H1 (cell line): ENCODE measurements around the gene MACC1. TPM values are rescaled to one million over a fixed set of nuclear protein-coding genes. Genes with fewer than 3 reads are reported as not detected.

Experiments used
- CTCF ChIA-PET: fragments of 300-600 bp; sonication (Branson Sonifier 250); formaldehyde crosslinking; loops from one replicate; lab custom pipeline; 2021; ENCODE audit not compliant: partially characterized antibody; lab: Charles Lee
- POLR2A ChIA-PET: fragments of 300-600 bp; sonication (Branson Sonifier 250); formaldehyde crosslinking; loops from one replicate; lab custom pipeline; 2021; ENCODE audit warnings: inconsistent platforms; ENCODE audit not compliant: partially characterized antibody; lab: Charles Lee
- DNase-seq, 2 experiments: peaks; one replicate each; pipeline versions ENCODE4 v3.0.0 to v3.0.0-alpha.2; 2010 to 2022; ENCODE audit warnings: low spot score in 2 of 2, low read depth in 1 of 2, mixed read lengths in 1 of 2
- FAIRE-seq: peaks from 2 replicates; lab custom pipeline; 2011; peaks lifted over from hg19 to GRCh38; lab: Jason Lieb, UNC
- H2AFZ ChIP-seq: 2 replicates; pipeline ENCODE4 v1.8.1; 2012; ENCODE audit warnings: low read length, inconsistent platforms
- H2AK5ac ChIP-seq: 2 replicates; pipeline ENCODE4 v1.6.1; 2013; ENCODE audit warnings: low read depth, low read length
- H2BK120ac ChIP-seq: replicated peaks from 2 replicates; pipeline ENCODE3; 2013; ENCODE audit warnings: low read depth, low read length, inconsistent platforms
- H2BK12ac ChIP-seq: 2 replicates; pipeline ENCODE4 v1.6.1; 2013; ENCODE audit warnings: low read depth, low read length
- H2BK15ac ChIP-seq: 2 replicates; pipeline ENCODE4 v1.6.1; 2013; ENCODE audit warnings: low read length
- H2BK20ac ChIP-seq: 2 replicates; pipeline ENCODE4 v1.6.1; 2013; ENCODE audit warnings: low read length
- H2BK5ac ChIP-seq: 2 replicates; pipeline ENCODE4 v1.6.1; 2013; ENCODE audit warnings: low read depth, low read length
- H3K14ac ChIP-seq: 2 replicates; pipeline ENCODE4 v1.6.1; 2013; ENCODE audit warnings: inconsistent platforms; ENCODE audit not compliant: insufficient read length
- H3K18ac ChIP-seq: 2 replicates; pipeline ENCODE4 v1.6.1; 2013; ENCODE audit warnings: low read length; ENCODE audit errors: extremely low read depth
- H3K23ac ChIP-seq: 2 replicates; pipeline ENCODE4 v1.6.1; 2013; ENCODE audit warnings: inconsistent platforms; ENCODE audit not compliant: insufficient read length
- H3K23me2 ChIP-seq: 2 replicates; pipeline ENCODE4 v1.6.1; 2013; ENCODE audit warnings: low read depth, low read length
- H3K27ac ChIP-seq: 2 replicates; pipeline ENCODE4 v1.6.1; 2011; ENCODE audit warnings: low read depth, low read length, inconsistent platforms
- H3K27me3 ChIP-seq, 4 experiments: replicated peaks in 1 of 4; 1 replicate in 1 of 4; 2 replicates in 3 of 4; pipeline versions ENCODE4 v1.6.1 to v1.8.1; 2011 to 2013; ENCODE audit warnings: low read length in 3 of 4, mild to moderate bottlenecking in 3 of 4, inconsistent platforms in 2 of 4, mixed read lengths in 2 of 4, moderate library complexity in 1 of 4; ENCODE audit not compliant: control insufficient read depth in 3 of 4, insufficient read depth in 3 of 4; ENCODE audit errors: extremely low read depth in 1 of 4
- H3K36me3 ChIP-seq, 4 experiments: 2 replicates each; pipeline versions ENCODE4 v1.6.1 to v1.8.1; 2011 to 2013; ENCODE audit warnings: mild to moderate bottlenecking in 4 of 4, low read length in 3 of 4, moderate library complexity in 2 of 4, control low read depth in 1 of 4, inconsistent platforms in 1 of 4; ENCODE audit not compliant: insufficient read depth in 4 of 4, control insufficient read depth in 2 of 4
- H3K4ac ChIP-seq: replicated peaks from 2 replicates; pipeline ENCODE3; 2013; ENCODE audit warnings: low read length, low read depth, mixed read lengths, inconsistent platforms; ENCODE audit not compliant: insufficient read length
- H3K4me1 ChIP-seq, 4 experiments: replicated peaks in 1 of 4; 1 replicate in 1 of 4; 2 replicates in 3 of 4; pipeline versions ENCODE4 v1.6.1 to v1.8.1; 2011 to 2013; ENCODE audit warnings: low read length in 3 of 4, inconsistent platforms in 2 of 4, mixed read lengths in 1 of 4; ENCODE audit not compliant: insufficient read depth in 4 of 4, control insufficient read depth in 3 of 4
- H3K4me2 ChIP-seq, 2 experiments: 2 replicates each; pipeline versions ENCODE4 v1.6.1 to v1.8.1; 2011 to 2013; ENCODE audit warnings: low read depth in 2 of 2, low read length in 2 of 2, control low read depth in 1 of 2, inconsistent platforms in 1 of 2, mild to moderate bottlenecking in 1 of 2; ENCODE audit not compliant: insufficient read depth in 1 of 2
- H3K4me3 ChIP-seq, 4 experiments: fragments of 200-600, 300-600 bp in 1 of 4; sonication (generic), shearing (Covaris generic), sonication (Bioruptor Twin) in 1 of 4; 2 replicates each; pipeline versions ENCODE4 v1.5.1 to v1.8.1; 2011 to 2016; ENCODE audit warnings: low read length in 4 of 4, low read depth in 3 of 4, control low read depth in 2 of 4, inconsistent platforms in 2 of 4, mild to moderate bottlenecking in 2 of 4, mixed read lengths in 1 of 4, moderate library complexity in 1 of 4; ENCODE audit not compliant: insufficient read depth in 2 of 4; ENCODE audit errors: extremely low read depth in 1 of 4
- H3K56ac ChIP-seq: replicated peaks from 2 replicates; pipeline ENCODE3; 2013; ENCODE audit warnings: low read depth, mild to moderate bottlenecking, mixed read lengths, low read length, inconsistent platforms; ENCODE audit not compliant: insufficient read length
- H3K79me1 ChIP-seq: 2 replicates; pipeline ENCODE4 v1.6.1; 2013; ENCODE audit warnings: low read depth, low read length, control low read depth
- H3K79me2 ChIP-seq, 2 experiments: 2 replicates each; pipeline versions ENCODE4 v1.6.1 to v1.8.1; 2012 to 2013; ENCODE audit warnings: low read length in 2 of 2, mild to moderate bottlenecking in 2 of 2, inconsistent platforms in 1 of 2; ENCODE audit not compliant: insufficient read depth in 2 of 2, control insufficient read depth in 1 of 2
- H3K9ac ChIP-seq, 4 experiments: replicated peaks in 1 of 4; 1 replicate in 1 of 4; 2 replicates in 3 of 4; pipeline versions ENCODE4 v1.6.1 to v1.8.1; 2011 to 2013; ENCODE audit warnings: low read depth in 3 of 4, low read length in 3 of 4, control low read depth in 2 of 4, mild to moderate bottlenecking in 2 of 4, moderate library complexity in 2 of 4, inconsistent platforms in 1 of 4; ENCODE audit errors: extremely low read depth in 1 of 4
- H3K9me3 ChIP-seq, 2 experiments: 2 replicates each; pipeline versions ENCODE4 v1.6.1 to v1.8.1; 2012 to 2013; ENCODE audit warnings: mild to moderate bottlenecking in 2 of 2, moderate library complexity in 2 of 2, control low read depth in 1 of 2, inconsistent platforms in 1 of 2, low read depth in 1 of 2, low read length in 1 of 2, mixed read lengths in 1 of 2; ENCODE audit not compliant: insufficient read depth in 2 of 2
- H4K20me1 ChIP-seq, 2 experiments: replicated peaks in 1 of 2; 2 replicates each; pipeline versions ENCODE3 to v1.8.1; 2011 to 2013; ENCODE audit warnings: inconsistent platforms in 2 of 2, low read length in 2 of 2, mild to moderate bottlenecking in 1 of 2; ENCODE audit not compliant: insufficient read depth in 2 of 2, control insufficient read depth in 1 of 2
- H4K5ac ChIP-seq: 2 replicates; pipeline ENCODE4 v1.6.1; 2013; ENCODE audit warnings: low read length, low read depth, mixed read lengths, inconsistent platforms; ENCODE audit not compliant: insufficient read length
- H4K8ac ChIP-seq: 2 replicates; pipeline ENCODE4 v1.8.0; 2013; ENCODE audit warnings: mild to moderate bottlenecking, moderate library complexity, low read length, inconsistent platforms; ENCODE audit not compliant: insufficient read depth; ENCODE audit errors: extremely low read depth
- H4K91ac ChIP-seq: replicated peaks from 2 replicates; pipeline ENCODE3; 2013; ENCODE audit warnings: low read length, mixed read lengths, inconsistent platforms; ENCODE audit not compliant: insufficient read length
- CTBP2 ChIP-seq: IDR thresholded peaks from 2 replicates; pipeline ENCODE4 v1.7.0; 2011; ENCODE audit warnings: borderline replicate concordance, mild to moderate bottlenecking, moderate library complexity, mixed read lengths, low read length; ENCODE audit not compliant: insufficient read depth, insufficient read length
- GABPA ChIP-seq: IDR thresholded peaks from 2 replicates; pipeline ENCODE4 v1.6.1; 2011; ENCODE audit warnings: mild to moderate bottlenecking, low read length, moderate library complexity, borderline replicate concordance; ENCODE audit not compliant: insufficient read depth
- TAF1 ChIP-seq: IDR thresholded peaks from 2 replicates; pipeline ENCODE4 v1.6.1; 2011; ENCODE audit warnings: mild to moderate bottlenecking, low read depth, low read length
- WGBS, 2 experiments: shearing (Covaris generic) in 1 of 2; methylation state at CpG; one replicate each; pipeline versions ENCODE4 v1.1.6 to v1.1.7; 2013 to 2015; ENCODE audit warnings: low lambda C conversion rate in 2 of 2, mixed read lengths in 2 of 2, inconsistent platforms in 1 of 2, low coverage in 1 of 2, missing lambda C conversion rate in 1 of 2; ENCODE audit not compliant: insufficient replicate concordance in 2 of 2, insufficient coverage in 1 of 2, insufficient read length in 1 of 2; ENCODE audit errors: extremely low coverage in 1 of 2, missing lambda C conversion rate in 1 of 2; 5-methylcytosine and 5-hydroxymethylcytosine counted together
- polyA plus RNA-seq, 7 experiments: library from polyadenylated mRNA; depleted of rRNA in 3 of 7; stranded (reverse) in 5 of 7; unstranded in 2 of 7; fragments of >200 nt in 5 of 7; fragments of 200-250 nt in 2 of 7; gene quantifications; 1 replicate in 5 of 7; 2 replicates in 1 of 7; 4 replicates in 1 of 7; pipeline versions ENCODE4 v1.2.1 to v1.2.3, GENCODE V29; 2011 to 2013; ENCODE audit warnings: missing spikeins in 2 of 7, mixed read lengths in 2 of 7
- total RNA-seq: library from RNA; stranded (reverse); fragmentation: NEBNext Ultra II Directional; extraction: Animal tissue kit (Norgen Biotek cat#: 25700); gene quantifications from 2 replicates; pipeline ENCODE4 v1.2.1, GENCODE V29; 2021

Gene MACC1
- total and polyA plus RNA-seq, 2 of the 8 experiments (the other 6 are each of a cell fraction or from before 2014, with no cell fraction given) = 2.0 to 17.2 TPM

DNA sequence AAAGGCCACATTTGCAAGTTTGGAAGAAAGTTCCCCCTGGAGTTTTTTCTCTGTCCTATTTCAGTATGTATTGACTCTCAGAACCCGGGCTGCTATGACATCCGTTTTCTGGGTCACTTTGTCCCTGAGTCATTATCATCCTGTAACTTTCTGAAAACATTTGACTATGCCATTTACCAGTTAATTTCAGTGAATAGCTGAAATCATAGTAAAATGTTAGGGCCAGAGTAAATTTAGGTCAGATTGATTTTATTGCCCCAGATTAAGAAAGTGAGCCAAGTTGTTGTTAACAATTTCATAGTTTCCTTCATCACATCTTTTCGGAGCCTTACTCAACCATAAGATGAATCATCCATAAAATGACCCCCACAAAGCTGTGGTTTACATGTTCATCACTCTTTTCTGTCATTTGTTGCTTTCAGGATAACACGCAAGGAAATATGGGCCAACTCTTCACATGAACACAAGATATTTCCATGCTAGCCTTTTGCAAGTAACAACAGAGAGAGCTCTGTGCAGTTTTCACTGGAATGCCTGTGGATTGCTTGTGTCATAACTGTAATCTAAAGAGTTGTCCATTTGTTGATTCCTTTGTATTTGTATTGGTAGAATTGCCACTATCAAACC is 3.9 kb upstream of the MACC1 start:
- WGBS, 2 experiments = 93% methylated on average over 4 of the region's 4 CpGs; no CpG with 5 or more reads in 1 of the 2 experiments
- H2AFZ ChIP-seq = no peak overlapping the region
- no peak overlapping the region for H2BK12ac ChIP-seq
- H3K9me3 ChIP-seq = no peaks in the 10 kb centered on the region
- H4K8ac ChIP-seq = no peak overlapping the region
- H2BK20ac ChIP-seq = no peak overlapping the region
- H3K56ac ChIP-seq = no peak overlapping the region
- H2AK5ac ChIP-seq = no peak overlapping the region
- H3K23ac ChIP-seq = no peak overlapping the region
- H3K36me3 ChIP-seq = no peaks in the 10 kb centered on the region
- POLR2A ChIA-PET = interaction anchor here (1.6 kb wide), 1 partner anchor 109 kb away, joined by 3 read pairs; the partner anchor contains the start of gene ITGB8
- H3K79me2 ChIP-seq = no peaks in the 10 kb centered on the region
- FAIRE-seq (no peak), DNase-seq (no peak)
- no peak overlapping the region for H3K14ac ChIP-seq
- no peak overlapping the region for H4K5ac ChIP-seq
- H3K79me1 ChIP-seq = no peaks in the 10 kb centered on the region
- H3K4me1 ChIP-seq = peaks cover 0 to 8% (median 7%) of the 10 kb centered on the region in 4 experiments; a peak in 4 of 7 replicates
- no peak overlapping the region for H3K18ac ChIP-seq
- no peaks in the 10 kb centered on the region for H3K27me3 ChIP-seq
- H3K4ac ChIP-seq = no peak overlapping the region
- no peak overlapping the region for H4K91ac ChIP-seq
- no peak overlapping the region for H3K9ac ChIP-seq
- CTCF ChIA-PET = interaction anchor here (0.9 to 1.4 kb wide), 3 partner anchors 24 to 238 kb away, joined by 3 read pairs; no protein-coding TSS in a partner anchor
- H3K4me3 ChIP-seq = no peak overlapping the region
- no peak overlapping the region for H3K4me2 ChIP-seq
- H2BK15ac ChIP-seq = no peak overlapping the region
- H3K27ac ChIP-seq = no peak overlapping the region
- H2BK5ac ChIP-seq = no peak overlapping the region
- no peaks in the 10 kb centered on the region for H4K20me1 ChIP-seq
- H2BK120ac ChIP-seq = no peak overlapping the region
- H3K23me2 ChIP-seq = no peaks in the 10 kb centered on the region
- no peak for TF ChIP-seq TAF1
- no peak for TF ChIP-seq GABPA
- TF ChIP-seq CTBP2 = no peak
